ENCODE data around the gene KRTAP5-10. TPM values are rescaled to one million over a fixed set of nuclear protein-coding genes. Genes with fewer than 3 reads are reported as not detected.

The KRTAP5-10 gene
- total RNA-seq, 1 experiment from 2014 or later, result not detected

DNA sequence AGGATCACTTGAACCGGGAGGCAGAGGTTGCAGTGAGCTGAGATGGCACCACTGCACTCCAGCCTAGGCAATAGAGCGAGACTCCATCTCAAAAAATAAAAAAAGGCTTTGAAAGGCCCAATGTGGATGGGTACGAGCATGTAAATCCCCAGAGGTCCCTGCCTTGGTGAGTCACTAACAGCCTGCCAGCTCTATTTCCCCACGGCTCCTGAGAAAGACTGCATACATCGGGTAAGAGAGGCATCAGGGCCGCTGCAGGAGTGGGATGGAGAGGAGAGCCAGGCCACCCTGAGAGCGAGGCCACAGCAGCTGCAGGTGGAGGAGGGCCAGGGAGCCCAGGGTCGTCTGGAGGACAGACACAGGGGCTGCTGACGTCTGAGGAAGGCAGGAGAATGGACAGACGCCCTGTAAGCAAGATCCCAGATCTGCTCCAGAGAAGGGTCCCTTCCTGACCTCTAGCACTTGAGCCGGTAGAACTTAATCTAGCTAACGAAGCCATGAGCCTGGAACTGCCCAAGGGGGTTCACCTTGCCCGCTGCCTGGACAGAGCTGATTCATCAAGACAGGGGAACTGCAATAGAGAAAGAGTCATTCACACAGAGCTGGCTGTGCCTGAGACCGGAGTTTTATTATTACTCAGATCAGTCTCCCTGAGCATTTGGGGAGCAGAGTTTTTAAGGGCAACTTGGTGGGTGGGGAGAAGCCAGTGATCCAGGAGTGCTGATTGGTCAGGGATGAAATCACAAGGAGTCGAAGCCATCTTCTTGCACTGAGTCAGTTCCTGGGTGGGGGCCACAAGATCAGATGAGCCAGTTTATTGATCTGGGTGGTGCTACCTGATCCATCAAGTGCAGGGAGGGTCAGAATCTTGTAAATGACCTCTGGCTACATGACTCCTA is 22.2 kb upstream of the KRTAP5-10 start:
- Mint-ChIP-seq H3K4me1 (ENCODE audit: low read depth, unreplicated experiment) (peaks cover 11% of the 10 kb centered on the region), H3K36me3 (ENCODE audit: insufficient read depth, unreplicated experiment) (no peaks in the 10 kb centered on the region), H3K27me3 (ENCODE audit: unreplicated experiment) (peaks cover 94% of the 10 kb centered on the region), H3K4me3 (ENCODE audit: low read depth, unreplicated experiment) (no peak overlapping the region), H3K27ac (ENCODE audit: unreplicated experiment) (no peak overlapping the region), H3K9me3 (ENCODE audit: low read depth, unreplicated experiment) (peaks cover 5% of the 10 kb centered on the region)
- intact Hi-C loops (cut with micrococcal nuclease; ENCODE audit: unreplicated experiment), result no loop called here
- no peak for TF ChIP-seq CTCF (IDR thresholded peaks at IDR 0.05; ENCODE audit: unreplicated experiment)
- no peak for DNase-seq
- no TSS peak for BruUV-seq (replicated peaks)
- CTCF ChIA-PET, result interaction anchor here (0.7 to 1.0 kb wide), 2 partner anchors 11 to 17 kb away, joined by 3 read pairs; no protein-coding TSS in a partner anchor

- Mint-ChIP-seq H3K4me1 (ENCODE audit: low read depth, unreplicated experiment) (peaks cover 11% of the 10 kb centered on the region), H3K9me3 (ENCODE audit: low read depth, unreplicated experiment) (peaks cover 5% of the 10 kb centered on the region), H3K27me3 (ENCODE audit: unreplicated experiment) (peaks cover 96% of the 10 kb centered on the region), H3K27ac (ENCODE audit: unreplicated experiment) (no peak overlapping the region), H3K4me3 (ENCODE audit: low read depth, unreplicated experiment) (no peak overlapping the region), H3K36me3 (ENCODE audit: insufficient read depth, unreplicated experiment) (no peaks in the 10 kb centered on the region)
- no peak for DNase-seq
- CTCF ChIA-PET, result no interaction called here
- TF ChIP-seq CTCF (IDR thresholded peaks at IDR 0.05; ENCODE audit: unreplicated experiment), result no peak
- BruUV-seq (replicated peaks), result no TSS peak
- intact Hi-C loops (cut with micrococcal nuclease; ENCODE audit: unreplicated experiment), result no loop called here
Measured at GRCh38 chr11:71543866-71544265, 21.5 kb upstream of the KRTAP5-10 start.

DNA sequence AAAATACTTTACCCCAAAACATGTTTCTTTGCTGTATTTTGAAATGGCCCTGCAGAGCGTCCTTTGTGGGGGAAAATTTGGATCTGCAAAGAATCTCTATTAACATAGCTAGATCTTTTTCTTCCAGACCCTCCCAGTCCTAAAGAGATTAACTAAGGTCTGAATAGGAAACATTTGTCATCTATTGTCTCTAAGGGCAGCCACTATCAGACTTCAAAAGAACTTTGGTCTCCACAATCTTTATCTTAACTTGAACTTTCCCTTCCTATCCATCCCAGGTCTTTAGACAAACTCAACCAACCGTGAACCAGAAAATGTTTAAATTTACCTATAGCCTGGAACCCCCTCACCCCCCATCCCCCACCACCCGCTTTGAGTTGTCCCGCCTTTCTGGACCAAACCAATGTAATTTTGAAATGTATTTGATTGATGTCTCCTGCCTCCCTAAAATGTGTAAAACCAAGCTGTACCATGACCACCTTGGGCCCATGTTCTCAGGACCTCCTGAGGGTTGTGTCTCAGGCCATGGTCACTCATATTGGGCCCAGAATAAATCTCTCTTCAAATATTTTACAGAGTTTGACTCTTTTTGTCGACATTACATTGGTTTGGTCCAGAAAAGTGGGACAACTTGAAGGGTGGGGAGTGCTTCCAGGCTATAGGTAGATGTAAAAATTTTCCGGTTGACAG is 20.7 kb upstream of the KRTAP5-10 start:
- no peak for DNase-seq
- Mint-ChIP-seq H3K9me3 (ENCODE audit: low read depth, unreplicated experiment) (peaks cover 5% of the 10 kb centered on the region), H3K4me1 (ENCODE audit: low read depth, unreplicated experiment) (peaks cover 11% of the 10 kb centered on the region), H3K27ac (ENCODE audit: unreplicated experiment) (no peak overlapping the region), H3K36me3 (ENCODE audit: insufficient read depth, unreplicated experiment) (no peaks in the 10 kb centered on the region), H3K27me3 (ENCODE audit: unreplicated experiment) (peaks cover 96% of the 10 kb centered on the region), H3K4me3 (ENCODE audit: low read depth, unreplicated experiment) (no peak overlapping the region)
- intact Hi-C loops (cut with micrococcal nuclease; ENCODE audit: unreplicated experiment), result no loop called here
- TF ChIP-seq CTCF (IDR thresholded peaks at IDR 0.05; ENCODE audit: unreplicated experiment), result no peak
- CTCF ChIA-PET, result no interaction called here
- no TSS peak for BruUV-seq (replicated peaks)

DNA sequence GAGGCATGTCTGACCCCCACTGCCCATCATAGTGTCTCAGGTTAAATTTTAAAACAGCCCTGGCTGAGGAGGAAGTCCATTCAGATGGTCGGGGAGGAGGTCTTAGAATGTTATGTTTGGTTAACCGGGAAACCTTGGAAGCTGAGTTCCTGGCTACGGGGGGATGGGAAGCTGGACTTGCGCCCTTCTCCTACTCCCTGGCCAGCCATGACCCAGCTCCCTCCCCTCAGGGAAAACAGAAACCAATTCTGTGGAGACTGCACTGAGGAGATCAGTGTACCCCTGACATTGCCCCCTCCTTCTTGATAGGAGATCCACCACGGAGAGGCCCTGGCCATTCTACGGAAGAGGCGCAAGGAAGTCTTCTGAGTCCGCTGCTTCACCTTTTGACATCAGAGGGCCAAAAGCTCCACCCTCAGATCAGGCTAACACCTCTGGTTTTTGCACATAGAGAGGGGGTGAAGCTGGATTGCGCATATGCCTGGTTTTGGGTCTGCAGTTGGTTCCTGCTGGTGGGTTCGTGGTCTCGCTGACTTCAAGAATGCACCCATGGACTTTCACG is 19.9 kb upstream of the KRTAP5-10 start:
- Mint-ChIP-seq H3K36me3 (ENCODE audit: insufficient read depth, unreplicated experiment) (no peaks in the 10 kb centered on the region), H3K9me3 (ENCODE audit: low read depth, unreplicated experiment) (peaks cover 5% of the 10 kb centered on the region), H3K27ac (ENCODE audit: unreplicated experiment) (no peak overlapping the region), H3K4me3 (ENCODE audit: low read depth, unreplicated experiment) (no peak overlapping the region), H3K4me1 (ENCODE audit: low read depth, unreplicated experiment) (peaks cover 11% of the 10 kb centered on the region), H3K27me3 (ENCODE audit: unreplicated experiment) (peaks cover 98% of the 10 kb centered on the region)
- intact Hi-C loops (cut with micrococcal nuclease; ENCODE audit: unreplicated experiment), result no loop called here
- CTCF ChIA-PET, result no interaction called here
- no TSS peak for BruUV-seq (replicated peaks)
- no peak for DNase-seq
- no peak for TF ChIP-seq CTCF (IDR thresholded peaks at IDR 0.05; ENCODE audit: unreplicated experiment)

Measured in Calu3 (cell line).